SK-N-SH treated with all-trans-retinoic acid at 6 μM for 48 hours (cell line): ENCODE results near the gene RIIAD1.
A peak's percentile ranks its signal among the peaks of the same experiment; 100 is the strongest.

Experiments used
- ATAC-seq: fragments of 200-7000 bp; cut with Tn5 transposase; 3 replicates; pipeline ENCODE4 v1.9.1; 2020; ENCODE audit warnings: mild to moderate bottlenecking, moderate library complexity
- ARNTL ChIP-seq: fragments of 450-650 bp; formaldehyde crosslinking; IDR thresholded peaks from 2 replicates; pipeline ENCODE4 v1.5.0; 2020; ENCODE audit warnings: low read depth, mild to moderate bottlenecking, moderate library complexity, borderline replicate concordance
- BACH2 ChIP-seq: fragments of 250-450 bp; sonication (Bioruptor Pico); IDR thresholded peaks from 2 replicates; pipeline ENCODE4 v1.9.0; 2021; ENCODE audit warnings: mild to moderate bottlenecking, borderline replicate concordance
- CSDC2 ChIP-seq: fragments of 250-450 bp; sonication (Bioruptor Pico); IDR thresholded peaks from 2 replicates; pipeline ENCODE4 v1.5.0; 2020; ENCODE audit warnings: mild to moderate bottlenecking, moderate library complexity
- CSRNP3 ChIP-seq: fragments of 250-450 bp; sonication (Bioruptor Pico); IDR thresholded peaks from 2 replicates; pipeline ENCODE4 v1.5.1; 2021; ENCODE audit warnings: mild to moderate bottlenecking, moderate library complexity
- ESRRG ChIP-seq: fragments of 250-450 bp; sonication (Bioruptor Pico); IDR thresholded peaks from 2 replicates; pipeline ENCODE4 v1.6.1; 2021; ENCODE audit warnings: mild to moderate bottlenecking
- GLIS3 ChIP-seq: fragments of 250-450 bp; sonication (Bioruptor Pico); IDR thresholded peaks from 2 replicates; pipeline ENCODE4 v1.5.0; 2020; ENCODE audit warnings: mild to moderate bottlenecking, moderate library complexity
- OSR1 ChIP-seq: fragments of 250-450 bp; sonication (Bioruptor Pico); IDR thresholded peaks from 2 replicates; pipeline ENCODE4 v1.8.0; 2022; ENCODE audit warnings: moderate library complexity, mild to moderate bottlenecking, inconsistent platforms
- PPARA ChIP-seq: fragments of 250-450 bp; sonication (Bioruptor Pico); IDR thresholded peaks from 2 replicates; pipeline ENCODE4 v1.5.0; 2020; ENCODE audit warnings: mild to moderate bottlenecking, borderline replicate concordance
- RARB ChIP-seq: fragments of 250-450 bp; sonication (Bioruptor Pico); IDR thresholded peaks from 2 replicates; pipeline ENCODE4 v1.8.0; 2021; ENCODE audit warnings: mild to moderate bottlenecking, moderate library complexity
- SNAI2 ChIP-seq: fragments of 250-450 bp; sonication (Bioruptor Pico); IDR thresholded peaks from 2 replicates; pipeline ENCODE4 v1.5.0; 2020; ENCODE audit warnings: mild to moderate bottlenecking, moderate library complexity
- TOX ChIP-seq: fragments of 250-450 bp; sonication (Bioruptor Pico); IDR thresholded peaks from 2 replicates; pipeline ENCODE4 v1.8.0; 2021; ENCODE audit warnings: mild to moderate bottlenecking, moderate library complexity, borderline replicate concordance
- ZC3H10 ChIP-seq: fragments of 250-450 bp; sonication (Bioruptor Pico); IDR thresholded peaks from 2 replicates; pipeline ENCODE4 v1.5.1; 2021; ENCODE audit warnings: mild to moderate bottlenecking, moderate library complexity
- ZFP3 ChIP-seq: fragments of 250-450 bp; sonication (Bioruptor Pico); IDR thresholded peaks from 2 replicates; pipeline ENCODE4 v1.5.0; 2020; ENCODE audit warnings: mild to moderate bottlenecking, moderate library complexity
- ZFP30 ChIP-seq: fragments of 450-650 bp; formaldehyde crosslinking; IDR thresholded peaks from 2 replicates; pipeline ENCODE4 v1.5.0; 2022; ENCODE audit warnings: mild to moderate bottlenecking, moderate library complexity
- ZNF565 ChIP-seq: fragments of 450-650 bp; formaldehyde crosslinking; conservative IDR thresholded peaks from 2 replicates; pipeline ENCODE4 v1.5.0; 2020; ENCODE audit warnings: low read depth, mild to moderate bottlenecking, moderate library complexity
- ZNF70 ChIP-seq: fragments of 450-650 bp; formaldehyde crosslinking; IDR thresholded peaks from 2 replicates; pipeline ENCODE4 v1.5.0; 2020; ENCODE audit warnings: mild to moderate bottlenecking, moderate library complexity
- ZNF8 ChIP-seq: fragments of 450-650 bp; formaldehyde crosslinking; IDR thresholded peaks from 2 replicates; pipeline ENCODE4 v1.5.0; 2020; ENCODE audit warnings: mild to moderate bottlenecking, moderate library complexity
- TF ChIP-seq, protein P1 (sequence below): fragments of 250-450 bp; sonication (Bioruptor Pico); IDR thresholded peaks from 2 replicates; pipeline ENCODE4 v1.8.0; 2020; ENCODE audit warnings: mild to moderate bottlenecking, moderate library complexity, borderline replicate concordance
- TF ChIP-seq, protein P2 (sequence below): fragments of 250-450 bp; sonication (Bioruptor Pico); IDR thresholded peaks from 2 replicates; pipeline ENCODE4 v1.8.0; 2021; ENCODE audit warnings: low read depth, mild to moderate bottlenecking, moderate library complexity, borderline replicate concordance
- TF ChIP-seq, protein P3 (sequence below): fragments of 250-450 bp; sonication (Bioruptor Pico); IDR thresholded peaks from 2 replicates; pipeline ENCODE4 v1.5.1; 2020; ENCODE audit warnings: low read depth, mild to moderate bottlenecking, moderate library complexity
- TF ChIP-seq, protein P4 (sequence below): fragments of 250-450 bp; sonication (Bioruptor Pico); IDR thresholded peaks from 2 replicates; pipeline ENCODE4 v1.5.0; 2020; ENCODE audit warnings: mild to moderate bottlenecking, moderate library complexity

The RIIAD1 gene, protein sequence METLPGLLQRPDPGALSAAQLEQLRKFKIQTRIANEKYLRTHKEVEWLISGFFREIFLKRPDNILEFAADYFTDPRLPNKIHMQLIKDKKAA

DNA sequence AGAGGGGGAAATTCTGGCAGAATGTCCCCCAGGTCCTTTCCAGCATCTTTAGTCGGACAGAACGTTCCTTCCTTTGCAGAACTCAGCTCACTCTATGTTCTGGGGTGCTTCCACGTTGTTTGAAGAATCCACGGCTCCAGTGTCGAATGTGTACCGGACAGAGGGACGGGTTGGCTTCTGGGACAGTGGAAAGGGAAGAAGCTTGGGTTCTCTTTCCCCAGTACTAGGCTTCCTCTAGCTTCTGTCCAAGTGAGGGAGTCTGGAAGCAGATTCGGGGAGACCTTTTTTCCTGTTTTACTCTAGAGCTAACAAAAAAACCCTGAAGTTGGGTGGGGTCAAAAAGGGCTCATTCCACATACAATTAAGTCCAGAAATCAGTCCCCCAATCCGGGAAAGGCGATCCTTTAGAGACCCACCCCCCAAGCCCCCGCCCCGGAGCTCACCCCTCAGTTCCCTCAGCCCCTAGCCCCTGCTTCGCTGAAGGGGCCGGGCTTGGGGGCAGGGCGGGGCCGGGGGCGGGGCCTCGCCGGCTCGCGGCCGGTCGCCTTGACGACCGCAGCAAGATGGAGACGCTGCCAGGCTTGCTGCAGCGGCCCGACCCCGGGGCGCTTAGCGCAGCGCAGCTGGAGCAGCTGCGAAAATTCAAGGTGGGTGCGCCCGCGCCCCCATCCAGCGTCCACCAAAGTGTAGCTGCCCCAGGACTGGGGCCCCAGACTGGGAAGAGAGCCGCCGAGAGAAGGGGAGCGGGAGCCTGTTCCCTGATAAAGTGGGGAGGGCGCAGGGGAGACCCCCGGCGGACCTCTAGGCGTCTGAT, at the start of gene RIIAD1:
TSS of gene RIIAD1 (plus strand) at position 549 of the 814 bp plus-strand sequence. CDS start at position 564, 15 bp downstream.
- TF ChIP-seq GLIS3 (no peak), BACH2 (no peak), ZFP3 (CRISPR knock-in tag) (no peak), ZNF70 (CRISPR knock-in tag) (no peak), TOX (CRISPR knock-in tag) (no peak), ZNF565 (no peak), RARB (CRISPR knock-in tag) (no peak), CSRNP3 (CRISPR knock-in tag) (no peak), ZC3H10 (CRISPR knock-in tag) (no peak), ZFP30 (no peak), CSDC2 (CRISPR knock-in tag) (no peak), ARNTL (CRISPR knock-in tag) (no peak), ESRRG (CRISPR knock-in tag) (no peak), OSR1 (CRISPR knock-in tag) (no peak)
- TF ChIP-seq, protein P1, sequence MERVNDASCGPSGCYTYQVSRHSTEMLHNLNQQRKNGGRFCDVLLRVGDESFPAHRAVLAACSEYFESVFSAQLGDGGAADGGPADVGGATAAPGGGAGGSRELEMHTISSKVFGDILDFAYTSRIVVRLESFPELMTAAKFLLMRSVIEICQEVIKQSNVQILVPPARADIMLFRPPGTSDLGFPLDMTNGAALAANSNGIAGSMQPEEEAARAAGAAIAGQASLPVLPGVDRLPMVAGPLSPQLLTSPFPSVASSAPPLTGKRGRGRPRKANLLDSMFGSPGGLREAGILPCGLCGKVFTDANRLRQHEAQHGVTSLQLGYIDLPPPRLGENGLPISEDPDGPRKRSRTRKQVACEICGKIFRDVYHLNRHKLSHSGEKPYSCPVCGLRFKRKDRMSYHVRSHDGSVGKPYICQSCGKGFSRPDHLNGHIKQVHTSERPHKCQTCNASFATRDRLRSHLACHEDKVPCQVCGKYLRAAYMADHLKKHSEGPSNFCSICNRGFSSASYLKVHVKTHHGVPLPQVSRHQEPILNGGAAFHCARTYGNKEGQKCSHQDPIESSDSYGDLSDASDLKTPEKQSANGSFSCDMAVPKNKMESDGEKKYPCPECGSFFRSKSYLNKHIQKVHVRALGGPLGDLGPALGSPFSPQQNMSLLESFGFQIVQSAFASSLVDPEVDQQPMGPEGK (CRISPR knock-in tag): no peak
- TF ChIP-seq, protein P2, sequence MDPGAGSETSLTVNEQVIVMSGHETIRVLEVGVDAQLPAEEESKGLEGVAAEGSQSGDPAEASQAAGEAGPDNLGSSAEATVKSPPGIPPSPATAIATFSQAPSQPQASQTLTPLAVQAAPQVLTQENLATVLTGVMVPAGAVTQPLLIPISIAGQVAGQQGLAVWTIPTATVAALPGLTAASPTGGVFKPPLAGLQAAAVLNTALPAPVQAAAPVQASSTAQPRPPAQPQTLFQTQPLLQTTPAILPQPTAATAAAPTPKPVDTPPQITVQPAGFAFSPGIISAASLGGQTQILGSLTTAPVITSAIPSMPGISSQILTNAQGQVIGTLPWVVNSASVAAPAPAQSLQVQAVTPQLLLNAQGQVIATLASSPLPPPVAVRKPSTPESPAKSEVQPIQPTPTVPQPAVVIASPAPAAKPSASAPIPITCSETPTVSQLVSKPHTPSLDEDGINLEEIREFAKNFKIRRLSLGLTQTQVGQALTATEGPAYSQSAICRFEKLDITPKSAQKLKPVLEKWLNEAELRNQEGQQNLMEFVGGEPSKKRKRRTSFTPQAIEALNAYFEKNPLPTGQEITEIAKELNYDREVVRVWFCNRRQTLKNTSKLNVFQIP (CRISPR knock-in tag): no peak
- TF ChIP-seq, protein P3, sequence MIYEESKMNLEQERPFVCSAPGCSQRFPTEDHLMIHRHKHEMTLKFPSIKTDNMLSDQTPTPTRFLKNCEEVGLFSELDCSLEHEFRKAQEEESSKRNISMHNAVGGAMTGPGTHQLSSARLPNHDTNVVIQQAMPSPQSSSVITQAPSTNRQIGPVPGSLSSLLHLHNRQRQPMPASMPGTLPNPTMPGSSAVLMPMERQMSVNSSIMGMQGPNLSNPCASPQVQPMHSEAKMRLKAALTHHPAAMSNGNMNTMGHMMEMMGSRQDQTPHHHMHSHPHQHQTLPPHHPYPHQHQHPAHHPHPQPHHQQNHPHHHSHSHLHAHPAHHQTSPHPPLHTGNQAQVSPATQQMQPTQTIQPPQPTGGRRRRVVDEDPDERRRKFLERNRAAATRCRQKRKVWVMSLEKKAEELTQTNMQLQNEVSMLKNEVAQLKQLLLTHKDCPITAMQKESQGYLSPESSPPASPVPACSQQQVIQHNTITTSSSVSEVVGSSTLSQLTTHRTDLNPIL (CRISPR knock-in tag): no peak
- TF ChIP-seq, protein P4, sequence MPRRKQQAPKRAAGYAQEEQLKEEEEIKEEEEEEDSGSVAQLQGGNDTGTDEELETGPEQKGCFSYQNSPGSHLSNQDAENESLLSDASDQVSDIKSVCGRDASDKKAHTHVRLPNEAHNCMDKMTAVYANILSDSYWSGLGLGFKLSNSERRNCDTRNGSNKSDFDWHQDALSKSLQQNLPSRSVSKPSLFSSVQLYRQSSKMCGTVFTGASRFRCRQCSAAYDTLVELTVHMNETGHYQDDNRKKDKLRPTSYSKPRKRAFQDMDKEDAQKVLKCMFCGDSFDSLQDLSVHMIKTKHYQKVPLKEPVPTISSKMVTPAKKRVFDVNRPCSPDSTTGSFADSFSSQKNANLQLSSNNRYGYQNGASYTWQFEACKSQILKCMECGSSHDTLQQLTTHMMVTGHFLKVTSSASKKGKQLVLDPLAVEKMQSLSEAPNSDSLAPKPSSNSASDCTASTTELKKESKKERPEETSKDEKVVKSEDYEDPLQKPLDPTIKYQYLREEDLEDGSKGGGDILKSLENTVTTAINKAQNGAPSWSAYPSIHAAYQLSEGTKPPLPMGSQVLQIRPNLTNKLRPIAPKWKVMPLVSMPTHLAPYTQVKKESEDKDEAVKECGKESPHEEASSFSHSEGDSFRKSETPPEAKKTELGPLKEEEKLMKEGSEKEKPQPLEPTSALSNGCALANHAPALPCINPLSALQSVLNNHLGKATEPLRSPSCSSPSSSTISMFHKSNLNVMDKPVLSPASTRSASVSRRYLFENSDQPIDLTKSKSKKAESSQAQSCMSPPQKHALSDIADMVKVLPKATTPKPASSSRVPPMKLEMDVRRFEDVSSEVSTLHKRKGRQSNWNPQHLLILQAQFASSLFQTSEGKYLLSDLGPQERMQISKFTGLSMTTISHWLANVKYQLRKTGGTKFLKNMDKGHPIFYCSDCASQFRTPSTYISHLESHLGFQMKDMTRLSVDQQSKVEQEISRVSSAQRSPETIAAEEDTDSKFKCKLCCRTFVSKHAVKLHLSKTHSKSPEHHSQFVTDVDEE: no peak
- ATAC-seq: peak; percentile 86

DNA sequence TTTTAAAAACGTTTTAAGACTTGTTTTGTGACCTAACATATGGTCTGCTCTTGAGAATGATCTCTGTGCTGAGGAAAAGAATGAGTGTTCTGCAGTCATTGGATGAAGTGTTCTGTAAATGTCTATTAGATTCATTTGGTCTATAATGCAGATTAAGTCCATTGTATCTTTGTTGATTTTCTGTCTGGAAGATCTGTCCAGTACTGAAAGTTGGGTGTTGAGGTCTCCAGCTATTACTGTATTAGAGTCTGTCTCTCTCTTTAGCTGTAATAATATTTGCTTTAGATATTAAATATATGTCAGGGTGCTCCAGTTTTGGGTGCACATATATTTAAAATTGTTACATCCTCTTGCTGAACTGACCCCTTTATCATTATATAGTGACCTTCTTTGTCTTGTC, 47.9 kb upstream of the RIIAD1 start:
- TF ChIP-seq, protein P1 (CRISPR knock-in tag): no peak
- TF ChIP-seq SNAI2 (CRISPR knock-in tag): no peak
- no peak for TF ChIP-seq OSR1 (CRISPR knock-in tag)
- TF ChIP-seq ZFP30: no peak
- TF ChIP-seq ZC3H10 (CRISPR knock-in tag): no peak
- no peak for TF ChIP-seq ARNTL (CRISPR knock-in tag)
- TF ChIP-seq PPARA (CRISPR knock-in tag): no peak
- TF ChIP-seq RARB (CRISPR knock-in tag): no peak
- TF ChIP-seq BACH2: no peak
- TF ChIP-seq ZNF8 (CRISPR knock-in tag): no peak
- TF ChIP-seq, protein P2 (CRISPR knock-in tag): no peak
- ATAC-seq: no peak
